Endothelial cell of umbilical vein (primary cell): ENCODE results near the gene PLBD1. TPM values are rescaled to one million over a fixed set of nuclear protein-coding genes. Genes with fewer than 3 reads are reported as not detected.

ENCODE experiments used
- BruUV-seq: library from RNA; stranded (reverse); fragments of 400-500 nt; replicated peaks from 2 replicates; lab custom pipeline; 2021; lab: Mats Ljungman, UMichigan
- CTCF ChIA-PET: fragments of 300-600, 350-600 bp; sonication (Branson Sonifier 250); formaldehyde crosslinking; loops from one replicate; lab custom pipeline; 2021; ENCODE audit warnings: antibody characterized with exemption, inconsistent platforms; lab: Charles Lee
- POLR2A ChIA-PET: fragments of 300-600, 350-600 bp; sonication (Branson Sonifier 250); formaldehyde crosslinking; loops from one replicate; lab custom pipeline; 2021; ENCODE audit warnings: antibody characterized with exemption, inconsistent platforms; lab: Charles Lee
- DNase-seq: peaks from one replicate; pipeline ENCODE4 v3.0.0-alpha.2; 2011; ENCODE audit warnings: low read depth, low spot score
- FAIRE-seq: peaks from 2 replicates; lab custom pipeline; 2011; peaks lifted over from hg19 to GRCh38; lab: Jason Lieb, UNC
- H2AFZ ChIP-seq: 2 replicates; pipeline ENCODE4 v1.6.0; 2012; ENCODE audit warnings: low read depth, low read length, control low read depth, inconsistent platforms
- H3K27ac ChIP-seq: 2 replicates; pipeline ENCODE4 v1.5.1; 2011; ENCODE audit warnings: low read depth, mild to moderate bottlenecking, control low read depth, low read length, moderate library complexity; ENCODE audit not compliant: insufficient read depth
- H3K27me3 ChIP-seq, 2 experiments: 2 replicates each; pipeline versions ENCODE4 v1.6.0 to v1.6.1; 2011; ENCODE audit warnings: low read length in 2 of 2, mixed read lengths in 1 of 2; ENCODE audit not compliant: control insufficient read depth in 2 of 2, insufficient read depth in 2 of 2
- H3K36me3 ChIP-seq, 2 experiments: 2 replicates in 1 of 2; 3 replicates in 1 of 2; pipeline ENCODE4 v1.5.1; 2011; ENCODE audit warnings: low read length in 2 of 2, mild to moderate bottlenecking in 1 of 2, moderate library complexity in 1 of 2; ENCODE audit not compliant: control insufficient read depth in 2 of 2, insufficient read depth in 2 of 2; ENCODE audit errors: extremely low read depth in 1 of 2
- H3K4me1 ChIP-seq: 3 replicates; pipeline ENCODE4 v1.5.1; 2011; ENCODE audit warnings: mild to moderate bottlenecking, low read length; ENCODE audit not compliant: control insufficient read depth, insufficient read depth; ENCODE audit errors: extremely low read depth
- H3K4me2 ChIP-seq: 2 replicates; pipeline ENCODE4 v1.6.1; 2011; ENCODE audit warnings: low read length, control low read depth, mixed read lengths; ENCODE audit not compliant: insufficient read depth
- H3K4me3 ChIP-seq, 3 experiments: fragments of 200-600 bp in 1 of 3; sonication (generic), shearing (Covaris generic) in 1 of 3; replicated peaks in 1 of 3; 2 replicates each; pipeline ENCODE4 v1.5.1; 2011 to 2016; ENCODE audit warnings: control low read depth in 3 of 3, low read length in 3 of 3, mild to moderate bottlenecking in 2 of 3, inconsistent platforms in 1 of 3, low read depth in 1 of 3, moderate library complexity in 1 of 3; ENCODE audit not compliant: insufficient read depth in 1 of 3
- H3K79me2 ChIP-seq: 2 replicates; pipeline ENCODE4 v1.6.0; 2012; ENCODE audit warnings: low read length, inconsistent platforms; ENCODE audit not compliant: control insufficient read depth, insufficient read depth
- H3K9ac ChIP-seq: replicated peaks from 2 replicates; pipeline ENCODE3; 2011; ENCODE audit warnings: low read length, control low read depth; ENCODE audit not compliant: insufficient read depth; ENCODE audit errors: extremely low read depth
- H3K9me1 ChIP-seq: replicated peaks from 3 replicates; pipeline ENCODE4 v1.6.0; 2011; ENCODE audit warnings: mild to moderate bottlenecking, low read length; ENCODE audit not compliant: control insufficient read depth, insufficient read depth; ENCODE audit errors: extremely low read depth
- H3K9me3 ChIP-seq: replicated peaks from 2 replicates; pipeline ENCODE4 v1.5.1; 2012; ENCODE audit warnings: low read length, inconsistent platforms; ENCODE audit not compliant: control insufficient read depth, insufficient read depth
- H4K20me1 ChIP-seq: replicated peaks from 2 replicates; pipeline ENCODE3; 2011; ENCODE audit warnings: mild to moderate bottlenecking, low read length; ENCODE audit not compliant: control insufficient read depth, insufficient read depth; ENCODE audit errors: extremely low read depth
- CTCF ChIP-seq, 2 donors: IDR thresholded peaks; 1 replicate in 1 of 2; 2 replicates in 1 of 2; pipeline ENCODE4 v1.5.1; 2011; ENCODE audit warnings: low read length in 2 of 2, mild to moderate bottlenecking in 2 of 2, moderate library complexity in 2 of 2, control low read depth in 1 of 2, inconsistent platforms in 1 of 2, low read depth in 1 of 2; ENCODE audit not compliant: insufficient read depth in 1 of 2; ENCODE audit errors: extremely low read depth in 1 of 2
- EZH2 ChIP-seq: IDR thresholded peaks from 2 replicates; pipeline ENCODE4 v1.6.1; 2012; ENCODE audit warnings: borderline replicate concordance, low read depth, mild to moderate bottlenecking, moderate library complexity, low read length, inconsistent platforms; ENCODE audit not compliant: severe bottlenecking
- FOS ChIP-seq: IDR thresholded peaks from 2 replicates; pipeline ENCODE4 v1.6.1; 2011; ENCODE audit warnings: mild to moderate bottlenecking, low read length, moderate library complexity, borderline replicate concordance; ENCODE audit not compliant: insufficient read depth
- GATA2 ChIP-seq: IDR thresholded peaks from 2 replicates; pipeline ENCODE4 v1.7.0; 2011; ENCODE audit warnings: low read depth, mild to moderate bottlenecking, moderate library complexity, mixed read lengths, low read length; ENCODE audit not compliant: insufficient read length, insufficient read depth
- JUN ChIP-seq: IDR thresholded peaks from 2 replicates; pipeline ENCODE4 v1.6.1; 2011; ENCODE audit warnings: borderline replicate concordance, low read depth; ENCODE audit not compliant: insufficient read length, insufficient read depth
- MAX ChIP-seq: IDR thresholded peaks from 2 replicates; pipeline ENCODE4 v1.6.1; 2011; ENCODE audit not compliant: insufficient read depth, insufficient read length
- MYC ChIP-seq: IDR thresholded peaks from one replicate; pipeline ENCODE4 v1.6.1; 2011; ENCODE audit warnings: mild to moderate bottlenecking, low read depth, low read length
- POLR2A ChIP-seq: IDR thresholded peaks from 2 replicates; pipeline ENCODE4 v1.6.1; 2012; ENCODE audit warnings: low read depth, mild to moderate bottlenecking, control low read depth, low read length
- POLR2AphosphoS5 ChIP-seq: IDR thresholded peaks from 2 replicates; pipeline ENCODE4 v1.6.1; 2012; ENCODE audit warnings: low read depth, mild to moderate bottlenecking, control low read depth, low read length, moderate library complexity; ENCODE audit not compliant: insufficient read depth
- dilution Hi-C: fragments of 300-500 bp; cut with MboI; formaldehyde crosslinking; loops from one replicate; pipeline ENCODE4 v1.15.0; 2019; ENCODE audit warnings: low sequenced_read_pairs; ENCODE audit not compliant: extremely low pct_ligation_motif_present
- intact Hi-C: fragments of 100-400 bp; cut with micrococcal nuclease; formaldehyde crosslinking; loops from one replicate; pipeline ENCODE4 v1.10.0; 2022
- polyA plus RNA-seq, 4 experiments: library from polyadenylated mRNA; depleted of rRNA in 3 of 4; stranded (reverse) in 3 of 4; unstranded in 1 of 4; fragments of >200 nt; gene quantifications; 2 replicates each; pipeline versions ENCODE4 v1.2.1 to v1.2.3, GENCODE V29; 2011 to 2012; ENCODE audit warnings: missing spikeins in 1 of 4
- total RNA-seq: library from RNA; stranded (reverse); gene quantifications from 2 replicates; pipeline ENCODE4 v1.2.3, GENCODE V29; 2021

The PLBD1 gene
- total and polyA plus RNA-seq, 2 donors (not counting 3 experiments of a cell fraction or from before 2014, with no cell fraction given): 0.04 TPM; not detected in 1

- BruUV-seq: no TSS peak
- no peak for DNase-seq
- dilution Hi-C loops: no loop called here
- intact Hi-C loops: no loop called here
- no peak overlapping the region for H3K4me3 ChIP-seq
- CTCF ChIA-PET: no interaction called here
- H3K79me2 ChIP-seq: no peaks in the 10 kb centered on the region
- no peaks in the 10 kb centered on the region for H3K36me3 ChIP-seq
- H4K20me1 ChIP-seq: no peaks in the 10 kb centered on the region
- no peaks in the 10 kb centered on the region for H3K4me1 ChIP-seq
- no peak overlapping the region for H3K9ac ChIP-seq
- H3K4me2 ChIP-seq: no peak overlapping the region
- no peaks in the 10 kb centered on the region for H3K9me3 ChIP-seq
- H3K27ac ChIP-seq: no peak overlapping the region
- peaks cover 3 to 7% of the 10 kb centered on the region in 2 experiments for H3K27me3 ChIP-seq
- POLR2A ChIA-PET: no interaction called here
- H2AFZ ChIP-seq: no peak overlapping the region
- no peak for FAIRE-seq
- no peaks in the 10 kb centered on the region for H3K9me1 ChIP-seq
- TF ChIP-seq MAX (no peak), FOS (no peak), GATA2 (no peak), EZH2 (no peak), MYC (no peak), POLR2AphosphoS5 (no peak), JUN (no peak), CTCF (IDR thresholded peaks at IDR 0.05; ENCODE audit: extremely low read depth in 1 of 2, insufficient read depth in 1 of 2, low read depth in 1 of 2, low read length in 2 of 2) (no peak), POLR2A (no peak)
Measured at GRCh38 chr12:14570231-14570630, 2.5 kb upstream of the PLBD1 start.
